Cerebellar cortex (tissue), 1 donor: Measurements from ENCODE around the gene EPHB4.
"Not testable (repeated sequence)": the region's sequence is repeated elsewhere in the genome, so short reads cannot be mapped to it uniquely, and the experiment has no call there.

ENCODE experiments used
- DNase-seq: peaks from one replicate; pipeline ENCODE4 v3.0.0-alpha.2; 2015; ENCODE audit warnings: low spot score

Gene EPHB4

DNA sequence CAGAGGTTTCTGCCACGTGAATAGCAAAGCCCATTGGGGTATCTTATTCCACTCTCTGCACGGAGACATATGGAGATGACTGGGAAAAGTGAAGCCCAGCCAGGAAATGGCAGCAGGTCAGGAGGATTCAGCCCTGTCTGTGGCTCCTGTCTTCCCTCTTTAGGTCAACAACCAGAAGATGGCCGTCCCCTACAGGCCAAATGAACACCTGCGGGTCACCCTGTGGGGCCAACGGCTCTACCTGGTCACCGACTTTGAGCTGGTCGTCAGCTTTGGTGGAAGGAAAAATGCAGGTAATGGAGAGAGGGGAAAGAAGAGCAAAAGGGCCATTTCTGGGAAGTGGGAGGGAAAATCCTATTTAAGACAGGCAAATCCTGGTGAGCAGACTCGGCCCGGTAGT is 38.3 kb downstream of the EPHB4 start:
- DNase-seq, result no peak

DNA sequence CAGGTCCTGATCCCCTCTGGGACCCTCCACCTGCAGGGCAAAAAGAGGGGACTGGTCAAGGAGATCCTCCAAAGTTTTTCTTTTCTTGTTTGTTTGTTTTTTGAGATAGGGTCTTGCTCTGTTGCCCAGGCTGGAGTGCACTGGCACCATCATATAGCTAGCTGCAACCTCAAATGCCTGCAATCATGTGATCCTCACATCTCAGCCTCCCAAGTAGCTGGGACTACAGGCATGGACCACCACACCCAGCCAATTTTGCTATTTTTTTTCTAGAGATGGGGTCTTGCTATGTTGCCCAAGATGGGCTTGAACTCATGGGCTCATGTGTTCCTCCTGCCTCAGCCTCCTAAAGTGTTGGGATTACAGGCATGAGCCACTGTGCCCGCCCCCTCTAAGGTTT is 41.0 kb downstream of the EPHB4 start:
- DNase-seq, result no peak

DNA sequence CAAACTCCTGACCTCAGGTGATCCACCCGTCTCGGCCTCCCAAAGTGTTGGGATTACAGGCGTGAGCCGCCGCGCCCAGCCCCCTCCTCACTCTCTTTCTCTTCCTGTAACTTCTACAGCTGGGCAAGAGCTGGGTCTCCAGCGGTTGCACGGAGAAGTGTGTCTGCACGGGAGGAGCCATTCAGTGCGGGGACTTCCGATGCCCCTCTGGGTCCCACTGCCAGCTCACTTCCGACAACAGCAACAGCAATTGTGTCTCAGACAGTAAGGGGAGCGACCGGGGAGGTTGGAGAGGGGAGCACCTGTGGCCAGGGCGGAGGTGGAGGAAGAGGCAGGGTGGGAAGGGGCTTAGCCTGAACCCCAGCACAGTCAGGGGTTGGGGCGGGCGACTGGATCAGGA is 41.4 kb downstream of the EPHB4 start:
- no peak for DNase-seq

GRCh38 chr7:100783804-100784203 is 43.5 kb downstream of the EPHB4 start:
- no peak for DNase-seq

DNA sequence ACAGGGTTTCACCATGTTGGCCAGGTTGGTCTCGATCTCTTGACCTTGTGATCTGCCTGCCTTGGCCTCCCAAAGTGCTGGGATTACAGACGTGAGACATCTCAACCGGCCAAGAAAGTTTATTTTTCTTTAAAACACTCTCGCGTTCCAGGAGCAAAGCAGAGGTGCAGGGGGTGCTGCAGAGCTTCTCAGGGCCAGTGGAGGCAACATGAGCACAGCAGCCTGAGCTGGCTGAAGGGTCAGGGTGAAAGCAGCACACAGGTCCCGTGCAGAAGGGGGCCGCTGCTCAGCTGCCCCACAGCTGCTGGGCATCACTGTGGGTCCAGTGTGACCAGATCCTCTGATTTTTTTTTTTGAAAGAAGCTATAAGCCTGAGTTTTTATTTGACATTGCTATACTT is 46.1 kb downstream of the EPHB4 start:
- no peak for DNase-seq

GRCh38 chr7:100779359-100779758 is 48.0 kb downstream of the EPHB4 start:
- DNase-seq, result no peak

DNA sequence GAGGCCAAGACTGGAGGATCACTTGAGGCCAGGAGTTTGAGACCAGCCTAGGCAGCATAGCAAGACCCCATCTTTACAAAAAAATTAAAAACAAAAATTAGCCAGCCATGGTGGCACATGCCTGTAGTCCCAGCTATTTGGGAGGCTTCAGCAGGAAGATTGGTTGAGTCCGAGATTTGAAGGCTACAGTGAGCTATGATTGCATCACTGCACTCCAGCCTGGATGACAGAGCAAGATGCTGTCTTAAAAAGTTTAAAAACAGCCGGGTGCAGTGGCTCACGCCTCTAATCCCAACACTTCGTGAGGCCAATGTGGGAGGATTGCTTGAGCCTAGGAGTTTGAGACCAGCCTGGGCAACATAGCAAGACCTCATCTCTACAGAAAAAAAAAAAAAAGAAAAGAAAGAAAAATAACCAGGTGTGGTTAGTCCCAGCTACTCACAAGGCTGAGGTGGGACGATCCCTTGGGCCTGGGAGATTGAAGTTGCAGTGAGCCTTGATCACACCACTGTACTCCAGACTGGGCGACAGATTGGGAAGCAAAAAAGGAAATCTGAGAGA is 49.2 kb downstream of the EPHB4 start:
- DNase-seq, result no peak

- DNase-seq, result no peak
Measured at GRCh38 chr7:100773491-100773890, 53.8 kb downstream of the EPHB4 start.

- no peak for DNase-seq
Measured at GRCh38 chr7:100768784-100769183, 58.5 kb downstream of the EPHB4 start.

GRCh38 chr7:100765250-100765649 is 62.1 kb downstream of the EPHB4 start:
- no peak for DNase-seq

- DNase-seq, result no peak
Measured at GRCh38 chr7:100764841-100765240, 62.5 kb downstream of the EPHB4 start.

GRCh38 chr7:100763556-100764140 is 63.7 kb downstream of the EPHB4 start:
- no peak for DNase-seq

DNA sequence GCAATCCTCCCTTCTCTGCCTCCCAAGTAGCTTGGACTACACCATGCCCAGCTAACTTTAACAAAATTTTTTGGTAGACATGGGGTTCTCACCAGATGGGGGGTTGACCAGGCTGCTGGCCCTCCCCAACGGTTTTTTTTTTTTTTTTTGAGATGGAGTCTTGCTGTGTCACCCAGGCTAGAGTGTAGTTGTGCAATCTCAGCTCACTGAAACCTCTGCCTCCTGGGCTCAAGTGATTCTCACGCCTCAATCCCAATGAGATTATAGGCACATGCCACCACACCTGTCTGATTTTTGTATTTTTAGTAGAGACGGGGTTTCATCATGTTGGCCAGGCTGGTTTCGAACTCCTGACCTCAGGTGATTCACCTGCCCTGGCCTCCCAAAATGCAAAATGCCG is 64.5 kb downstream of the EPHB4 start:
- DNase-seq, result not testable (repeated sequence)

DNA sequence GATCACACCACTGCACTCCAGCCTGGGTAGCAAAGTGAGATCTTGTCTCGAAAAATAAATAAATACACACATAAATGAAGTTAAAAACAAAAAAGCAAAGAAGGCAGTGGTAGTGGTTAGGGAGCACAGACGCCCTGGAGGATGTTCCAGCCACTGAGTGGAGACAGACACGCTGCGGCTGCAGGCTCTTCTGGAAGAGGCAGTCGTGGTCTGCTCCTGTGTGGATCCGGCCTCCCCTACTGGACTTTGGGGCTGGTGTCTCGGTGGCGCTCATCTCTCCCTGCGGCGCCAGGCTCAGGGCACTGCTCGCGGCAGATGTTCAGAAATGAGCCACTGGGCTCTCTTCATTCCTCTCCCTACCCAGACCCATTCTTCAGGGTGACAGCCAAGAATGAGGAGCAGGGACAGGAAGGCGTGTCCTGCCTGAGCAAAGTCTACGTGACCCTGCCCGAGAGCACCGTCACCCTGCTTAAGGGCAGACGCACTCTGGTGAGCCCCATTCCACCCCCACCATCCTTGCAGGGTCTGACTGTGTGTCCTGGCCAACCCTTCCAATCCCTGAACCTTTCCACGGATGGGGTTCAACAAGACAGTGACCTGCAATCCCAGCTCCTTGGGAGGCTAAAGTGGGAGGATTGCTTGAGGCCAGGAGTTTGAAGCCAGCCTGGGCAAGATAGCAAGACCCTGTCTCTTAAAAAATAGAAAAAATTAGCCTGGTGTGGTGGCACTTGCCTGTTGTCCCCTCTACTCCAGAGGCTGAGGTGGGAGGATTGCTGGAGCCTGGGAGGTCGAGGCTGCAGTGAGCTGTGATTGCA is 67.8 kb downstream of the EPHB4 start:
- no peak for DNase-seq

DNA sequence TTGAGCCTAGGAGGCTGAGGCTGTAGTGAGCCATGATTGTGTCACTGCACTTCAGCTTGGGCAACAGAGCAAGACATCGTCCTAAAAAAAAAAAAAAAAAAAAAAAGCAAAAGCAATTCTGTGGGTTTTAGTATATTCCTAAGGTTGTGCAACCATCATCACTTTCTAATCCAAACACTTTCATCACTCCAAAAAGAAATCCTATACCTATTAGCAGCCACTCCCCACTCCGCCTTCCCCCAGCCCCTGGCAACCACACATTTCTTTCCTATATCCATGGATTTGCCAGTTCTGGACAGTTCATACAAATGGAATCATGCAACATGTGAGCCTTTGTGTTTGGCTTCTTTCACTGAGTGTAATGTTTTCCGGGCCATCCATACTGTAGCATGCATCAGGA is 73.6 kb downstream of the EPHB4 start:
- no peak for DNase-seq

- DNase-seq, result no peak
Measured at GRCh38 chr7:100752994-100753393, 74.3 kb downstream of the EPHB4 start.
